Medulla oblongata (tissue), 1 donor: ENCODE data around the gene MAGI1.
A peak's percentile ranks its signal among the peaks of the same experiment; 100 is the strongest.

Experiments
- DNase-seq: peaks from one replicate; pipeline ENCODE4 v3.0.0-alpha.2; 2015; ENCODE audit errors: extremely low spot score

The MAGI1 gene

DNA sequence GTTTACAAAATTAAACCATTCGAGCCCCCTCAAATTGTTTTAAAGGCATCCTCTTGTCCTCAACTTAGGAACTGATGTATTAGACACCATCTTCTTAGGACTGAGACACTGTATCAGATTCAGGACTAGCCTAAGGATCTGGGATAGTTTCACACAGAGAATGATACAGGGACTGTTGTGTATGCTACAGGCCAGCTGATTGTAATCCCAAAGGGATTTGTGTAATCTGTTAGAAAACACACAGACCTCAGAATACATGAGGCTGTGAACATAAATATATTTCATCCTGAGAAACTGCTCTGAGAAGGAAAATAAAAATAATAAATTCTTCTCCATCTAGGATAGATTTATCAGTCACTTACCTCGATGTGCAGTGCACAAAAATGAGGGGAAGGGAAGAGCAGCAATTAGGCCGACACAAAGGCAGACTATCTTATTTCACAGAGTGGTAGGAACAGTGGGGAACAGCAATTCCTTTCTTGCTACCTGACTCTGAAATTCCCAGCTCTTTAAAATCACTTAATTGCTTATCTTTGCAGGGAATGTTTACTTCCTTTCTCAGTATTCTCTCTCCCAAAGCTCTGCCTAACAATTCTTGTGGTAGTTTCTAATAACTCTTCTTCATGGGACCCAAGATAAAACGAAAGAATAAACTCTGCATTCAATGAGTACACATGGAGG lies 322.5 kb downstream of the MAGI1 start:
- no peak for DNase-seq

DNA sequence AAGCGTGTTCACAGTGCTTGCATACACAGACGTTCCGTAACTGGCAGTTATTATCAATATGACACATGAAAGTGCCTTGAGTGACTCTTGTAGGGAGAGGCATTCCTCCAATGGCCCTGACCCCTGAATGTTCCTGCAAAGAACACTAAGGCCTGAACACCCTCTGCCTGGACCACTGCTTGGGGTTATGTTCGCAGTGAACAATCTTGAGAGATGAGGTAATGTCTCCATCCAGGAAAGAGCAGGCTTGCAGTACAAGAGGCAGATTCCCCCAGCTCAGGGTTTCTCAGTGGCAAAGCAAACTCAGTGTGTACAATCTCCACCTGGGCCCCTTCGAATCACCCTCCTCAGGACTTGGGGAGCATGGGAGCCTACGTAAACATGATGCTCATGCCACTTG lies 324.6 kb downstream of the MAGI1 start:
- no peak for DNase-seq

DNA sequence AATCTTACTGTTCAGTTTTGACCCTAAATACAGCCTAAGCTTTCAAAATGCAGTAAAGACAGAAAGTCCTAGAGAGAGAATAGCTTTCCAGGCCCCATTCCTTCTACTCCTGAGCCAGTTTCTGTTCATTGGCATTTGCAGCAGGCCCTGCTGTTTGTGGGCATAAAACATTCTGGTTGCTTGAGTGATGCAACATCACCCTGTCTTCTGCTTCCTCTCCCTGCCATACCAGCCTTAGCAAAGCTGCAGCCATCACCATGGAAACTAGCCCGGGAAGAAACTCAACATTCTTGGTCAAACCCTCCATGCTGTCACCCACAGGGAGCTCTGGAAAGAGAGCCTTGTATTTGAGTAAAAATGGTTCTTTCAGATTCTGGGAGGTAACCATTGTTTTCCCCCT lies 325.7 kb downstream of the MAGI1 start:
- DNase-seq = peak; percentile 75

DNA sequence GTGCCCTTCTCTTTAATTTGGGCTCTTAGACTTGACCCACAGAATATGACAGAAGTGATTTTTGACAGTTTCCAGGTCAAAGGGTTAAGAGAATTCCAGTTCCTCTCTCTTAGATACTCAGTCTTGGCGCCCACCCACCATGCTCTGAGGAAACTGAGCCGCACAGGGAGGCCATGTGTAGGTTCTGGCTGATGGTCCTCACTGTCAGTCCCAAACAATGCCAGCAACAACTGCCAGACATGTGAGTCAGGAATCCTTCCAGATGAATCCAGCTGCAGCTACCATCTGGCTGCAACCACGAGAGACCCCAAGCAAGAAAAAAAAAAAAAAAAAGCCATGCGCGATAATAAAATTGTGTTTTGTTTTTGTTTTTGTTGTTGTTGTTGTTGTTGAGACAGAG lies 326.6 kb downstream of the MAGI1 start:
- no peak for DNase-seq

DNA sequence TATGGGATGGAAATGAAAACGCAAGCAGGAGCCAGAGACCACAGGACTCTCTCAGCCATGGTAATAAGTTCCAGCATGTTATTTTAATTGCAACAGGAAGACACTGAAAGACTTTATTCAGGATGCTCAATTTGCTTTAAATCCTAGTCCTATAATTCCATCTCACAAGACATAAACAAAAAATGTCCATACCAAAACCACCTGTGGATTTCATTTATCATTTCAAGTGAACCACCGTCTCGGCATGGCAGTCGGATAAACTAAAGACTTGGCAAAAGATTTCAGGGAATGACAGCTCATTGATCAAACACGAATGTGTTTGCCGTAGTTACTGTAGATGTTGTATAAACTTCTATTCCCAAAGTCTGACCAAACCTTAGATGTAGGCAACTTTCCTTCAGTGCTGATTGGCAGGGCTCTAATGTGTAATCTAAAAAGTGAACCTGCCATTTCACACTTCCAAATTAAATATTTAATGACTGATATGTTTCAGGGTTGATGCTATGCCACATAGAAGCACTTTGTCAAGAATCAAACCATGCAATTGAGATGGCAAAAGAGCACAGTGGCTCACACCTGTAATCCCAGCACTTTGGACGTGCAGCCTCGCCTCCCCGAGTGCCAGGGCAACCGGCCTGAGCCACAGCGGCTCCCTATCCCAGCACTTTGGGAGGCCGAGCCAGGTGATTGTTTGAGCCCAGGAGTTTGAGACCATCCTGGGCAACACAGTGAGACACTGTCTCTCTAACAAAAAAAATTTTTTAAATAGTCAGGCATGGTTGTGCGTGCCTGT lies 331.7 kb downstream of the MAGI1 start:
- DNase-seq = no peak

DNA sequence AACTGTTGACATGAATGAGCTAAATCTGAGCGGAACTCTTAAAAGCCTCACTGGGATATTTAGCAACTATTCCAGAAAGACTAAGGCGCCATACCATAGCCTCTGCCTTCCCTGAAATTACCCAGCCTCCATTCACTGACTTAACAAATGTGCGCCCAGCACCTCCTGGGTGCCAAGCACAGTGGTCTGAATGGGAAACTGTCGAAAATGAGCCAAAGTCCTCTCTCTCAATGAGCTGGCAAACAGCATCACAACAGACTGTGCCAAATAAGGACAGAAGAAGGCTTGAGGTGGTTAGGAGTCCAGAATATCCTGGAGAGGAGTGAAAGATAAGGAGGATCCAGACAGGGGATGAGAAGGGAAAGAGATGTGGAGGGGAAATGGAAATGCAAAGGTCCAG lies 332.4 kb downstream of the MAGI1 start:
- peak; percentile 34 for DNase-seq

DNA sequence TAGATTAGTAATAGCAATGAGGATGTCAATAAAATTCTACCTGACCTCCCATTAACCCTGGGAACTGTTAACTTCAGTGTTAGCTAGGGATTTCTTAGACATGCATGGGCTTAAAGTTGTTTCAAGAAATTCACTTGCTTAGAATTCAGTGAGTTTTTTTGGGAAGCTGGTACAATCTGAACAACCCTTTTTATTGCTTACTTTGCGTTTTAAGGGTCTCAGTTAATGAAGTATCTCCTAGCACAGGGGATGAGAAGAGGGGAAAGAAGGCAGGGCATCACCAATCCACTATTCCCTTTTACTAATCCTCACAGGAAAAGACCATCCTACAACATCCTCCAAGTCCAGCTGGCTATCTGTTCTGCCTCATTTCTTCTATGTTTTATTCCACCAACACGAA lies 334.9 kb downstream of the MAGI1 start:
- no peak for DNase-seq

DNA sequence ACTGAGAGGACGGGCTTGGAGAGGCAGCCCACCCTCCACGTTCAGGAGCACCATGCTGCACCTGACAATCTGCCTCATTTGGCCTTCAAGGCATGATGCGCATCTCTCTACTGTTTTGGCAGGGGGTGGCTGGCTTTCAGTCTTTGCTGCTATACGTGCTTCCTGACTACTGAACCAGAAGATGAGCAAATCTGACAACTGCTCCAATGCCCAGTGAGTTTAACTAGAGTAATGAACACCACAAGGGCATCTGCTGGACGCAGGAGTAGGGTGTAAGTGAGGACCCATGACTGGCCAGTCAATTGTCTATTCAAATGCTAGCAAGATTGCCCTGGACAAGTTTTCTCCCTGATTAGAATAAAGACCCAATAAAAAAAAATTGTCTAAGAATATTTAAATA lies 335.7 kb downstream of the MAGI1 start:
- DNase-seq = no peak

DNA sequence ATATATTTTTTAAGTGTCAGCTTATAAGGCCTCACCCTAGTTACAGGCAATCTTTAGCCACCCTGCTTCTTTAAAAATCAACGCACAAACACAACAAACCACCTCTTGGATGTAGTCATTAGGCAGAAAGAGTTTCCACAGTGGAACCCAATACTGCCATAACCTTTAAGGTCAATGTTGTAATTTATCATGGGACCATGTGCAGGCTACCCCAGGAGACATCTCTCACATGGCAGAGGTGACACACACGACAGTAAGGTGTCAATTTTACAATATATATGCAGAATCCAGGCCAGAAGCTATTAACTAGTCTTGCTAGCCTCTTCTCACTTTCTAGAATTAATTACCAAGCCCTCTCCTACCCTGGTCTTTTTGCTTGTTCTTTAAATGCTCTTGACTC lies 336.5 kb downstream of the MAGI1 start:
- no peak for DNase-seq

DNA sequence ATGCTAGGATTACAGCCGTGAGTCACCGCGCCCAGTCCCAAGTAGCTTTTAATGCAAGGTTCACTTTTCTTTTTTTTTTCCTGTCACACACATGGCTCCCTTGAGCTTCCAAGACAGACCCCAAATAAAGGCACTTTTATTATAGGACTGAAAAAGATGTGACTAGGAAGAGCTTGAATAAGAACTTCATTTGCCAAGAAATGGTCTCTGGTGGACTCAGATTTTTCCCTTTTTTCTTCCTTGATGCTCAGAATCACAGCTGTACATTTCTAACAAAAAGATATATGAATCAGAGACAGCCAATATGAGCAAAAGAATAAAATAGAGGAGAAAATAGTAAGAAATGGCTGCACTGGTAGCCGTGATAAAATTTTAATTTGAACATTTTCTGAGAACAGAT lies 337.2 kb downstream of the MAGI1 start:
- DNase-seq = no peak

DNA sequence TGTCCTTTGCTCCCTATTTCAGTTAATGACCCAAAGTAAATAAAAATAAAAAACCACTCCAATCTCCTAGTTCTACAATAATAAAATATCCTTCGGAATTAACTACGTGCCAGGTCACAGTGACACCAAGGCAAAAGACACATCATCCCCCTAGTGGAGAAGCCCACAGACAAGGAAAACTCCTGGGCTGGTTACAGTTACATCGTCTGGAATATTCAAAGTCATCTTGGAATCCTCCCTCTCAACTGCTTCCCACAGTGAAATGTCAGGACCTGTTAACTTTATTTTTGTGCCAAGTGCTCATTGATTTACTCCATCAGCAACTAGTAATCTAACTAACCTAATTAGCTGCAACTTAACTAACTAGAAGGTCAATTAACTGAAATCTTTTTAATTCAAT lies 349.3 kb downstream of the MAGI1 start:
- no peak for DNase-seq

DNA sequence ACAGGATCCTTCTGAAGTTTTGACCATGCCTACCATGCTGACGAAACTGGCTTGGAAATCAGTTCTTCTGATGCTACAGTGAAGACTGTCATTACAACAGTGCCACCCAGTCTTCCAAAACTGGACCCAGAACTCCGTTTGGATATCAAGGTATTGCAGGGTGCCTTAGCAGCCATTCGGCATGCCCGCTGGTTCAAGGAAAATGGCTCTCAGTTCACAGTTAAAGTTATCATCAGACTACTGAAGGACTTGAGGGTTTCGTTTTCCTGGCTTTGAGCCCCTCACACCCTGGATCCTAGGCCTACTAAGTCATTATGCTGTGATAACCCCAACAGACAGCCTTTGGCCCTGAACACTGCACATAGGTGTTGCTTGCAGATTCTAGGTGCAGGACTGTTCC lies 351.0 kb downstream of the MAGI1 start:
- no peak for DNase-seq

DNA sequence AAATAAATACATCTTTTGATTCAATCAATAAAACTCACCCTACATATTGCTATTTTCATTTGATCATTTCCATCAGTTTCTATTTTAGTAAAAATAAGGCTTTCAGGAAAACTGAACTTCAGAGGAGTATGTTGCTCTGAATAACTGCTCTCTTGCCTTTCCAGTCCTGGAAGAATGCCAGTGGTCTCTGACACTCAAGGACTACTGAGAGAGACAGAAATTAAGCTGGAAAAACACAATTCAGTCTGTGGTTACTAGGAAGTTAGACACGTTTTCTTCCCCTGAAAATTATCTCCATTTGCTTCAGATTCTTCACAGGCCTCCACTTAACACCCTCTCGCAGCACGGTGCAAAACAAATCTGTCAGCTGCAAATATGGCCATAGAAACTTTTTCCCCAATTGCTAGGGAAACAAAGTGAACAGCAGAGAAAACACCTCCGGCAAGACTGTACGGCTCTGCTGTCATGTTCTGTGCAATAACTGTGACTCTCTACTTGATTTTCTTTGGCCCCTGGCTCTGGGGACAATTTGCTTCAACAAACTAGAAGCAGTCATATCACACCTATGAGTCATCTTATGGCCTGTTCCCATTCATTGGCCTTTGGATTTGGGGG lies 353.0 kb downstream of the MAGI1 start:
- peak; percentile 86 for DNase-seq

DNA sequence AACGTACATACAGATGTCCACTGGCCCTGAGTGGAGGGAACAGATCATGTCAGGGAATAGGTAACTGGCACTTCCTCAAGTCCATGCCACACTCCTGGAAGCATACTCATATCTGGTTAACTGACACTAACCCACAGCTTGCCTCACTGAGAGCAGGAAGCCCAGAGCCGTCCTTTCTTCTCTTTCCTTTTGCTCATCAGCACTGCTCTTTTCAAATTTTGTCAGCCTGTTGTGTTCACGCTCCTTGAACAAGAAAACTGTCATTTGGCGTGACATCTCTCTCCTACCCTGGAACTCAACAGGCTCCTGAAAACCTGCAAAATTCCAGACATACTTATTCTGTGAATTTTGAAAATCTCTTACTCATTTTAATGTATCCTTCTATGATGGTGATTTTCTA lies 360.2 kb downstream of the MAGI1 start:
- no peak for DNase-seq

DNA sequence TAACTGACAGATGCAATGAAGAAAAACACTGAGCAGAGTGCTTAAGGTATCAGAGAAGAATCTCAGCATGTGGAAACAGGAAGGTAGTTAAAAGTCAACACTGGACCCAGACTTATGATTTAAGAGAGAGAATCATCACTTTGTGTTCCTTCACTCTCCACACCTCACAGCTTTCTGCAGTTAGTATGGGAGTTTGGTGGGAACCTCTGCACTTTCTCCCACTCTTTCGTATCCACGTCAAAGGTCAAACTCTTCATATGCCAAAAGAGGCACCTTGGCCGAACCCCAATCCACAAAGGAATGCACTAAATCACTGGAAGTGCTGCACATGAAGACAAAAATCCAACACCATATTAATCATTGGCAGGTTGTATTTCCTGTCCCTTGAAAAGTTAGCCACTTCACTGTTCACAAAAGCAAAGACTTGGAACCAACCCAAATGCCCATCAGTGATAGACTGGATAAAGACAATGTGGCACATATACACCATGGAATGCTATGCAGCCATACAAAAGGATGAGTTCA lies 361.2 kb downstream of the MAGI1 start:
- no peak for DNase-seq

DNA sequence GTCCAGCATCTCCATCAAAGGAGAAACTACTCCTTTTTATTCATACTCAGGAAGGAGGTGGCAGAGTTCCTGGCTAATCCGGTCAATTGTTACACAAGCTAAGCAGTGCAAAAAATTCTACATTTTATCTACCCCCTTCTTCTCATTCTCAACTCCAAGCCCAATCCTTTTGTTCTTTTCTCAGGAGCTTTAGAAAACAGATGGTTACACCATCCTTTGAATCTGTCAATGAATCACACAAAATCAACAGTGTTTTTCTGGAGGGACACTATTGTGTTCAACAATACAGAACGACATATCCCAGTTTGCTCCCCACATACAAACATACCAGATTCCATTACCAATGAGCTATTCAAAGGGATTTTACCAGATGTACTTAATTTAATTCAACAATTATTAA lies 362.1 kb downstream of the MAGI1 start:
- no peak for DNase-seq

DNA sequence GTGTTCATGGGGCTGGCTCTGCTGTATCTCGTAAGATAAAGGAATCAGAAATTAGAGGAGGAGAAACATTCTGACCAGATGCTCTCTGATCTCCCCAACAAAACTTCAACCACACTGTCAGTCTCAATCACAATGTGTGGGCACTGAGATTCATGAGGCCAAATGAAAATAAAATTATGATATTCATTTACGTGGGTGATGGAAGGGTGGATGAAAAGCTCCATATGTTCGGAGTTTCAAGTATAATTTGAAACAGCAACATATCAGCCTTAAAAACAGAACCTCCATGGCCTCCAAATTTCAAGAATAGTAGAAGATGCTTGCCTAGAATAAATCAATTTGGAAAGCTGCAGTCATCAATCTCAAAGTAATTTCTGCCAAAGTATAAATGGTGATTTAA lies 363.7 kb downstream of the MAGI1 start:
- DNase-seq = no peak

DNA sequence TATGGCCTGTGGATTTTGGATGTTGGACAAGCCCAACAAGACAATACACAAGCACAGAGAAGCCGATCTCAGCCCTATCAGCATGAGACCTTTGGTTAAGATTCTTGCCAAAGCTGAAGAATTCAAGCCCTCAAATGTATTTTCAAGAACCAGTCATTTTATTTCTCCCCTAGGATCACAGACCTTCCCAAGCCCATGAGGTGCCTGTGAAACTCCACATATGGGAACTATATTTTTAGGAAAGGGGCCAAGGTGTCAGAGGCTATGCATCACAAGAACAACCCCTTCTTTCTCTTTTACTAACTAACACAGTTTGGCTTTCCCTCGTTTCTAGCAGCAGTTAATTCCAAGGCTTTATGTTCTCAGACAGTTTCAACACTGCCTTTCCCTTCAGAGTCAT lies 364.5 kb downstream of the MAGI1 start:
- DNase-seq = no peak

DNA sequence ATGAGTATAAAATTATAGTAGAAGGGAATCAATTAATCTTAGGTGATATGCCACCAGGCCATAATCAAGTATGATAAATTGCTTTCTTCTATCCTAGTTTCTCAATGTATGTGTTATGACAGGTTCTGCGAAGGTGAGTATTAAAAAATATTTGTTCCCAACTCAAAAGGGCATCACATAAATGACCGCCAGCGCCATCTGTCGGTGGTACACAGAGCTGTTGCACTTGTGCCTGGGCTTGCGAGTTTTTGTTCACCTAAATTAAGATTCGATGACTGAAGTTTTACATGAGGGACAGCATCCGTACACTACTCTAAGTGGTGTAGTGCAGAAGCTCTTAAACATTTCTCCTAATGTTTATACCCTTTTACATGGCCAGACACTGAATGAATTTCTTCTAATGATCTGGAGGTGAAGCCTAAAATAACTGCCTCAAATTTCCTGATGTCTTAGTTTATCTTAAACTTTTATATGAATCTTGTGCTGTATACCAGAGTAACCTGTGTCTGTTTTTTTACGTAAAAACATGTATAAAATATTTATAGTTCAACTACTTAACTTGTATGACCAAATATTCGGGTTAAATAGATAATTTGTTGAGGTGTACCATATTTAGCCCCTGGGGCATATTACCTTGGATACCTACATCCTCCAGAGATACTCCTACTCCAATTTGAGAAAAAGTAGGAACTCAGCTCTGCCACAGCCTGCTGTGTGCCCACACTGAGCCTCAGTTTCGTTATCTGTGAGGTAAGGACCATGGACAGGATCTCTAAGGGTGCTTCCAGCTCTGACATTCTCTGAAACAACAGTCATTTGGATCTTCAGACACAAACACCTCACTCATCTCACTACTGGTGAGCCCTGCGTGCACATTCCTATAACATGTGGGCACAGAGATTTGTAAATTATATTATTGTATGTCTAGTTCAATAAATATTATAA lies 365.6 kb downstream of the MAGI1 start:
- peak; percentile 77 for DNase-seq

DNA sequence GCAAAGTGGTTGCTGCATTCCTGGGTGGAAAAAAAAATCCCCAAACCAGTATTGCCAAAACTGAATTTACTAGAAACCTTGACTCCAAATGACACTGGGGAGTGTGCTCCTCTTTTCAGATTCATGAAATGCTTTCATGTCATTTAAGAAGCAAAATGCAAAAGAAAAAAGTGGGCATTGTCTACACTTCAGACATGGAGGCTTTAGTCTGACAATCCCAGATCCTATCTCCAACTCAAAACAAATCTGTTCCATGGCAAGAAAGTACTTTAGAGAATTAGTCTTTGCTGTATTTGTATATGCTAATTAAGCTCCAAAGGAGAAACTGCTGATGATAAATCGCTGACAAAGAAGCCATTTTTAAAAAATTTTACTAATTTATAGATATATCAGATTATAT lies 366.7 kb downstream of the MAGI1 start:
- no peak for DNase-seq

DNA sequence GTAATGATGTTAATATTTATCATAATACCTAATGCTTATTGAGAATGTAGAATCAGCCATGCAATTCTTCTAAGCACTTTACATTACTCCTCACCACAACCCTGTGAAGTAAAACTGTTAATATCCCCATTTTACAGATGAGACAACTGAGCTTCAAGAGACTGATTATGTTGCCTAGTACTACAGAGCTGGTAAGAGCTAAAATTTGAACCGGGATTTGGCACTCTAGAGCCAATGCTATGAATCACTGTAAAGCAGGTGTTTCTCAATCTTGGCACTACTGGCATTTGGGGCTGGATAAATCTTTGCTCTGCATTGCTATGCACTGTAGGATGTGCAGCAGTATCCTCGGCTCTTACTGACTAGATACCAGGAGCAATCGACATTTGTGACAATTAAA lies 367.7 kb downstream of the MAGI1 start:
- no peak for DNase-seq
